Mucosa of descending colon (tissue), 3 donors: ENCODE measurements around the gene OGT. TPM values are rescaled to one million over a fixed set of nuclear protein-coding genes. Genes with fewer than 3 reads are reported as not detected.

Source experiments
- ATAC-seq: fragments of 200-7000 bp; cut with Tn5 transposase; one replicate; pipeline ENCODE4 v1.9.1; 2020; ENCODE audit warnings: mild to moderate bottlenecking, moderate library complexity
- DNase-seq, 3 donors: peaks; one replicate each; pipeline ENCODE4 v3.0.0-alpha.2; 2020
- H3K36me3 ChIP-seq: fragments of 200-600 bp; one replicate; pipeline ENCODE4 v1.8.0; 2021; ENCODE audit warnings: low read depth, mild to moderate bottlenecking
- H3K4me1 ChIP-seq: fragments of 200-600 bp; one replicate; pipeline ENCODE4 v1.8.0; 2021; ENCODE audit warnings: low read depth, mild to moderate bottlenecking
- H3K4me3 ChIP-seq: fragments of 200-600 bp; one replicate; pipeline ENCODE4 v1.8.0; 2021; ENCODE audit warnings: mild to moderate bottlenecking
- H3K9me3 ChIP-seq: fragments of 200-600 bp; one replicate; pipeline ENCODE4 v1.8.0; 2021; ENCODE audit warnings: mild to moderate bottlenecking
- intact Hi-C, 2 donors: fragments of 100-400 bp; cut with DNase I in 1 of 2; cut with micrococcal nuclease in 1 of 2; formaldehyde crosslinking; loops; one replicate each; pipeline versions ENCODE4 v1.11.0 to v1.11.1; 2022; cut with DNase I, micrococcal nuclease
- total RNA-seq, 3 donors: library from RNA; stranded (reverse); fragmentation: NEBNext Ultra II Directional in 2 of 3; extraction: Animal tissue kit (Norgen Biotek cat#: 25700) in 2 of 3; gene quantifications; one replicate each; pipeline versions ENCODE4 v1.2.1 to v1.2.4, GENCODE V29; 2021 to 2023
- TF ChIP-seq, protein P1 (sequence below): fragments of 200-600 bp; IDR thresholded peaks from one replicate; pipeline ENCODE4 v1.8.0; 2022; ENCODE audit warnings: antibody characterized with exemption, mild to moderate bottlenecking
- donor health status: DM: no; HTN: no; CAD: no; lungs with moderate emphysema.
- donor health status: DM: no; HTN: no; CAD: no.
- donor health status: DM: no; HTN: yes; CAD: no.

The OGT gene
- total RNA-seq, 3 donors from 2014 or later = 89.4 to 133 (median 120) TPM

DNA sequence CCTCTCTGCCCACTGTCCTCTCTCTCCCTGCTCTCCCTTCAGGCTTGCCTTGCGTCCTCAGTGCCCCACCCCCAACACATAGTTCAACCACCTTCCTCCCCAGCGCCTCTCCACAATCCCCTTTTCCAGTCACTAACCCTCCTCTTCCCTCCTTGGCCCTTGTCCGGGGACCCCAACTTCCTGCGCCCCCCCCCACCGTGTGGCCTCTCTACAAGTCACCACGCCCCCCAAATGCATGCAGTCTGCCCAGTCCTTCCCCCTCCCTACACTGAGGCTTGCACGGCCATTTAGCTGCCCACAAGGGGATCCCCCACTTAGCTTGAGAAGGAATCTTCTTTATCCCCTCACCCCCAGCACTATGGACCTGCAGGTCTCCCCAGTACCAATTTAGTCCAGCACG, 84.8 kb downstream of the OGT start:
- ATAC-seq (peak; percentile 18), DNase-seq (peak in 1 of 3 donors; percentile 50)
- H3K4me3 ChIP-seq = no peak overlapping the region
- intact Hi-C loops = no loop called here
- TF ChIP-seq, protein P1, sequence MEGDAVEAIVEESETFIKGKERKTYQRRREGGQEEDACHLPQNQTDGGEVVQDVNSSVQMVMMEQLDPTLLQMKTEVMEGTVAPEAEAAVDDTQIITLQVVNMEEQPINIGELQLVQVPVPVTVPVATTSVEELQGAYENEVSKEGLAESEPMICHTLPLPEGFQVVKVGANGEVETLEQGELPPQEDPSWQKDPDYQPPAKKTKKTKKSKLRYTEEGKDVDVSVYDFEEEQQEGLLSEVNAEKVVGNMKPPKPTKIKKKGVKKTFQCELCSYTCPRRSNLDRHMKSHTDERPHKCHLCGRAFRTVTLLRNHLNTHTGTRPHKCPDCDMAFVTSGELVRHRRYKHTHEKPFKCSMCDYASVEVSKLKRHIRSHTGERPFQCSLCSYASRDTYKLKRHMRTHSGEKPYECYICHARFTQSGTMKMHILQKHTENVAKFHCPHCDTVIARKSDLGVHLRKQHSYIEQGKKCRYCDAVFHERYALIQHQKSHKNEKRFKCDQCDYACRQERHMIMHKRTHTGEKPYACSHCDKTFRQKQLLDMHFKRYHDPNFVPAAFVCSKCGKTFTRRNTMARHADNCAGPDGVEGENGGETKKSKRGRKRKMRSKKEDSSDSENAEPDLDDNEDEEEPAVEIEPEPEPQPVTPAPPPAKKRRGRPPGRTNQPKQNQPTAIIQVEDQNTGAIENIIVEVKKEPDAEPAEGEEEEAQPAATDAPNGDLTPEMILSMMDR = no peak
- no peaks in the 10 kb centered on the region for H3K9me3 ChIP-seq
- no peaks in the 10 kb centered on the region for H3K36me3 ChIP-seq
- H3K4me1 ChIP-seq = peaks cover 6% of the 10 kb centered on the region

DNA sequence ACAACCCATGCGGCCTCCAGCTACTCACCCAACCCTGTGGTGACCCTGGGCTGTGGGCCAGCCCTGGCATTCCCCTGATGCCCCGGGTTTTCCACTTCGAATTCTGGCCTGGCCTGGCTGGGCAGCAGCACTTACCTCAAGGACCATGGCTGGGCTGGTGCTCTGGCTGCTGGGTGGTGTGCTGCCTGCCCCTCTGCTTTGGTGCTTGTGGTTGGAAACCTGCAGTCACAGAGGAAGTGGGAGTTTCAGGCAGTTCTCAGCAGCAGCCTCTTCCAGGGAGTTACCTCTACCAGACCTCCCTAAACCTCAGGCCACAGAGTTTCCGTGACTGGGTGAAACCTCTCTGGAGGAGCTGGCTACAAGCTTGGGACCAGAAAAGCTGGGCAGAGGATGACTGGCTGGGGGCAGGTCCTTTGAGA, 85.4 kb downstream of the OGT start, which contains the start of gene CXCR3:
CXCR3 (minus strand) TSS at position 209 of the 419 bp plus-strand sequence; CDS start at position 147, 62 bp downstream.
- TF ChIP-seq, protein P1 = no peak
- intact Hi-C loops = no loop called here
- H3K4me3 ChIP-seq = no peak within 1 kb of the TSS
- ATAC-seq = no peak
- H3K4me1 ChIP-seq = peaks cover 12% of the 10 kb centered on the region
- no peaks in the 10 kb centered on the region for H3K36me3 ChIP-seq
- DNase-seq = peak in 2 of 3 donors; percentile 35 to 62
- no peaks in the 10 kb centered on the region for H3K9me3 ChIP-seq

- Histone ChIP-seq H3K9me3 (no peaks in the 10 kb centered on the region), H3K36me3 (no peaks in the 10 kb centered on the region), H3K4me1 (peaks cover 17% of the 10 kb centered on the region), H3K4me3 (no peak overlapping the region)
- DNase-seq (no peak), ATAC-seq (no peak)
- intact Hi-C loops = no loop called here
- TF ChIP-seq, protein P1 = no peak
Measured at GRCh38 chrX:71618787-71619186, 85.9 kb downstream of the OGT start.

GRCh38 chrX:71619193-71619592, 86.3 kb downstream of the OGT start:
- Histone ChIP-seq H3K36me3 (no peaks in the 10 kb centered on the region), H3K9me3 (no peaks in the 10 kb centered on the region), H3K4me1 (peaks cover 21% of the 10 kb centered on the region), H3K4me3 (no peak overlapping the region)
- ATAC-seq (no peak), DNase-seq (no peak)
- TF ChIP-seq, protein P1 = no peak
- intact Hi-C loops = no loop called here

DNA sequence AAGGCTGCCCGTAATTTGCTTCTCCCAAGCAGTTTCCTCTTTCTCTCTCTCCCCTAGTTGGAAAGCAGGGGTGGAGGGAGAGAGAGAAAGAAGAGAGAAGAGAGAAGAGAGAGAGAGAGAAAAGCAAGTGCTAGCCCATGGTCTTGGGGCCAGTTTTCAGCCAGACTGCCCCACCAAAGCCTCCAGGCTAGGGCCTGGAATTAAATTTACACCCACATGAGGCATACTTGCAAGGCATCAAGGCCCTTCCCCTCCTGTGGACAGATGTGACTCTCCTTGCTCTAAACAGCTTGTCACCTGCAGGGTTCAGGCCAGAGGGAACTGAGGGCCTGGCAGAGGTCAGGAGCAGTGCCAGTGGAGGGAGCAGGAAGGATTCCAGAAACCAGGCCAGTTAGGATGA, 87.1 kb downstream of the OGT start:
- TF ChIP-seq, protein P1 = no peak
- no peak overlapping the region for H3K4me3 ChIP-seq
- no peak for ATAC-seq
- no peak for DNase-seq
- H3K9me3 ChIP-seq = no peaks in the 10 kb centered on the region
- H3K4me1 ChIP-seq = peaks cover 22% of the 10 kb centered on the region
- H3K36me3 ChIP-seq = no peaks in the 10 kb centered on the region
- intact Hi-C loops = no loop called here

- Histone ChIP-seq H3K4me3 (no peak overlapping the region), H3K36me3 (no peaks in the 10 kb centered on the region), H3K4me1 (peaks cover 29% of the 10 kb centered on the region), H3K9me3 (no peaks in the 10 kb centered on the region)
- intact Hi-C loops = no loop called here
- DNase-seq (peak in 2 of 3 donors; percentile 43 to 56), ATAC-seq (peak; percentile 28)
- TF ChIP-seq, protein P1 = no peak
Measured at GRCh38 chrX:71621603-71622002, 88.7 kb downstream of the OGT start.
